Breast epithelium (tissue), 3 donors: Measurements from ENCODE around the gene ZDHHC23.

ENCODE experiments used
- POLR2A ChIP-seq: fragments of 450-650 bp; IDR thresholded peaks from one replicate; pipeline ENCODE4 v1.6.1; 2016; ENCODE audit warnings: antibody characterized with exemption, mild to moderate bottlenecking, moderate library complexity
- TF ChIP-seq, protein P1 (sequence below), 3 donors: fragments of 450-650 bp; IDR thresholded peaks; one replicate each; pipeline ENCODE4 v1.5.1; 2016 to 2017; ENCODE audit warnings: antibody characterized with exemption in 3 of 3, mild to moderate bottlenecking in 3 of 3, moderate library complexity in 3 of 3

DNA sequence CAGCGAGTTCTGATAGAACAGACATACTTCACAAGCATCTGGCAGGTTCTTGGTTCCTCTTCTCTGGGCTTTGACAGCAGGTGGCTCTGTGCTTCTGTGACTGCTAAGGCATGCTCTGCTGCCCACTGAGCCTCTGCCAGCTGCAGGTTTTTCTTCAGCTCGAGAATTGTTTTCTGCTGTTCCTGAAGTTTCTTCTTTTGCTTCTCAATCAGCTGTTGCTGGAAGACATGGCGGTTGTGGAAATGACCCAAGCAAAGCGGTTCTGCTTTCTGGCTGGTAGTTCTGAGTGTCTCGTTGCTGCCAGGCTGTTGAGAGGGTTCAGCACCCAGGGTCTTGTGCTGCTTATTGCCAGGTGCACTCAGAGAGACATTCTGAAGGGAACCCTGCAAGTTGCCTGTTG, 57.7 kb downstream of the ZDHHC23 start:
- TF ChIP-seq, protein P1, sequence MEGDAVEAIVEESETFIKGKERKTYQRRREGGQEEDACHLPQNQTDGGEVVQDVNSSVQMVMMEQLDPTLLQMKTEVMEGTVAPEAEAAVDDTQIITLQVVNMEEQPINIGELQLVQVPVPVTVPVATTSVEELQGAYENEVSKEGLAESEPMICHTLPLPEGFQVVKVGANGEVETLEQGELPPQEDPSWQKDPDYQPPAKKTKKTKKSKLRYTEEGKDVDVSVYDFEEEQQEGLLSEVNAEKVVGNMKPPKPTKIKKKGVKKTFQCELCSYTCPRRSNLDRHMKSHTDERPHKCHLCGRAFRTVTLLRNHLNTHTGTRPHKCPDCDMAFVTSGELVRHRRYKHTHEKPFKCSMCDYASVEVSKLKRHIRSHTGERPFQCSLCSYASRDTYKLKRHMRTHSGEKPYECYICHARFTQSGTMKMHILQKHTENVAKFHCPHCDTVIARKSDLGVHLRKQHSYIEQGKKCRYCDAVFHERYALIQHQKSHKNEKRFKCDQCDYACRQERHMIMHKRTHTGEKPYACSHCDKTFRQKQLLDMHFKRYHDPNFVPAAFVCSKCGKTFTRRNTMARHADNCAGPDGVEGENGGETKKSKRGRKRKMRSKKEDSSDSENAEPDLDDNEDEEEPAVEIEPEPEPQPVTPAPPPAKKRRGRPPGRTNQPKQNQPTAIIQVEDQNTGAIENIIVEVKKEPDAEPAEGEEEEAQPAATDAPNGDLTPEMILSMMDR (IDR thresholded peaks at IDR 0.05) = no peak
- no peak for TF ChIP-seq POLR2A
